ENCODE data around the gene OR6K6.

- no peak for TF ChIP-seq CTCF (IDR thresholded peaks at IDR 0.05)
- no peak for TF ChIP-seq POLR2A (IDR thresholded peaks at IDR 0.05)
Measured at GRCh38 chr1:158754420-158754819, at the start of gene OR6K6.

Data from right lobe of liver (tissue), 4 donors.